KOPT-K1 (cell line): ENCODE results near the gene HTRA3.
"Not testable (repeated sequence)": the region's sequence is repeated elsewhere in the genome, so short reads cannot be mapped to it uniquely, and the experiment has no call there.

Experiments used
- H3K27ac ChIP-seq: fragments of 200-600 bp; sonication (generic); 2 replicates; pipeline ENCODE4 v1.5.1; 2016; ENCODE audit warnings: antibody characterized with exemption, mild to moderate bottlenecking, low read depth, low read length; ENCODE audit not compliant: poor library complexity, severe bottlenecking
- H3K36me3 ChIP-seq: fragments of 200-600 bp; sonication (generic); 2 replicates; pipeline ENCODE4 v1.5.1; 2017; ENCODE audit warnings: antibody characterized with exemption, mild to moderate bottlenecking, low read length, moderate library complexity; ENCODE audit not compliant: insufficient read depth
- H3K9me3 ChIP-seq: fragments of 200-600 bp; sonication (generic); 2 replicates; pipeline ENCODE4 v1.5.1; 2017; ENCODE audit warnings: antibody characterized with exemption, low read length, mild to moderate bottlenecking; ENCODE audit not compliant: insufficient read depth, poor library complexity, severe bottlenecking

HTRA3 gene

GRCh38 chr4:8330821-8331574 is 61.4 kb downstream of the HTRA3 start:
- Histone ChIP-seq H3K27ac (no peak overlapping the region), H3K36me3 (no peaks in the 10 kb centered on the region), H3K9me3 (peaks cover 39% of the 10 kb centered on the region)

- peaks cover 45% of the 10 kb centered on the region for H3K9me3 ChIP-seq
- H3K27ac ChIP-seq = no peak overlapping the region
- H3K36me3 ChIP-seq = no peaks in the 10 kb centered on the region
Measured at GRCh38 chr4:8331575-8331955, 62.0 kb downstream of the HTRA3 start.

GRCh38 chr4:8332038-8332857 is 62.7 kb downstream of the HTRA3 start:
- Histone ChIP-seq H3K9me3 (peaks cover 50% of the 10 kb centered on the region), H3K36me3 (no peaks in the 10 kb centered on the region), H3K27ac (no peak overlapping the region)

GRCh38 chr4:8332891-8333331 is 63.4 kb downstream of the HTRA3 start:
- no peak overlapping the region for H3K27ac ChIP-seq
- H3K36me3 ChIP-seq = no peaks in the 10 kb centered on the region
- peaks cover 50% of the 10 kb centered on the region for H3K9me3 ChIP-seq

DNA sequence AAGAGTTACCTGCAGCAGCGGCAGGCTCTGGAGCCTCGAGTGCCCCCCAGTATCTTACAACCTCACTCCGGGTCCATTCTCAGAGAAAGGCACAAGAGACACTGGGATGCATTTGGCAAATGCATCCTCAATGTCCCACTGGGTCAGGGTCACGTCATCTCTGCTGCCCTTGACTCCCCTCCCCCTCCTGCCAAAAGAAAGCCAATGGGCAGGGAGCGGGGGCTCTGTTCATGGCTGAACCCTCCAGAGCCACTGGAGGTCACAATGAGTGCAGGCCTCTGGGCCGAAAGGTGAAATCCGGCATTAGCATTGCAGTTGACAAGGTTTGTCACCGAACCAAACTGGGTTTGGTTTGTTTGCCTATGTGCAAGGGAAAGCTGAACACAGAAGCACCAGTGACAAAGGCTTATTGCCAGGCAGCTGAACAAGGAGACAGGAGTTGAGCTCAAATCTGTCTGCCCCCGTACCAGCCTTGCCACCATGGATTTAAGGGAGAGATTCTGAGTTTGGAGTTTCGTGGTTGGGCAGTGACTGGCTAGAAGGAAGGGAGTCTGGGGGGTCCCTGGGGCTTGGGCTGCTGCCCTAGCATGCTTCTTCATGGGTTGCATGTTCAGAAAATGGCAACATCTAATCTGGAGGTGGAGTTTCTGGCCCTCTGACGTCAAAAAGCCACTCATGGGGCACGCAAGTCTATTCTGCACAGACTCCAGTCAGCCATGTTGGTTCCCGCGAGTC is 64.3 kb downstream of the HTRA3 start:
- Histone ChIP-seq H3K36me3 (no peaks in the 10 kb centered on the region), H3K9me3 (peaks cover 50% of the 10 kb centered on the region), H3K27ac (no peak overlapping the region)

DNA sequence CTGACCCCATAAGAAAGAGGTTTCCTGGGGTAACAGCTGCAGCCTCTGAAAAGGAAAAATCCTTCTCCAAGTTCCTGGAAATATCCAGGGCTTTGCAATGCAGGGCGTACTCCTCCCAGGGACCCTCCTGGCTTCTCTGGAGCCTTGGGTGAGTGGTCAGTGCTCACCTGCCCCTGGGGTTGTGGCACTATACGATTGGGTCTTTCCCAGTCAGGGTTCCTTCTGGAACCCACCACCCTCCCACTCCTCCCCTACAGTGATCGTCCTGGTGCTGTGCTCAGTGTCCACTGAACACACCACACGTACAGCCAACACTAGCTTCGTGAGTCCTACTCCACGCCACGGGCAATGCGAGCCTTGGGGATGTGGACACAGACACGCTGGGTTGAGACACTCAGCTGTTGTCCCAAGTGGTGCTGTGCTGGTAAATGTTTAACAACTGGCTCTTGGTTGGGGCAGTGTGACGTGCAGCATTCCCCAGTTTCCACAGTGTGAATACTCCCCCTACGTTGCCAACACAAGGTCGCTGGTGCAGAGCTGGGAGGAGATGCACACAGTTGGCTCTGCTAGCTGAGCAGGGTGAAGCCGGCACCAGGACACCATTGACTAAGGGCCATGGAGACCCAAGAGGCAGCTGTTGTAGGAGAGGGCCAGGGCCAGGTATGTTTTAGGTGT is 65.4 kb downstream of the HTRA3 start:
- H3K27ac ChIP-seq = no peak overlapping the region
- H3K36me3 ChIP-seq = no peaks in the 10 kb centered on the region
- peaks cover 50% of the 10 kb centered on the region for H3K9me3 ChIP-seq

DNA sequence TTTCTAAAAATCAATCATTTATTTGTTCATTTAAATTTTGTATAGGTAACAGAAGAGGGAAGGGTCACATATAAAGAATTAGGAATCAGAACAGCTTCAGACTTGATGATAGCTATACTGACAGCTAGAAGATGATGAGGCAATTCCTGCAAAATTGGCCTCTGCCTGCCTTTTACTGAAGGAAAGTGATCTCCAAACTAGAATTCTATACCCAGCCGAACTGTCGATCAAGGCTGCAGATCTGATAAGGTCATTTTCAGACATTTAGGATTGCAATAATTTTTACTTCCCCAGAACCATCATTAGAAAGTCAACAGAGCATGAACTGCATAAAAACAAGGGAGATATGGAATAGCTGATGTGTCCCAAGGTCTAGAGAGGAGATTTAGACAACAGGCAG is 66.3 kb downstream of the HTRA3 start:
- H3K9me3 ChIP-seq = peaks cover 50% of the 10 kb centered on the region
- no peaks in the 10 kb centered on the region for H3K36me3 ChIP-seq
- no peak overlapping the region for H3K27ac ChIP-seq

DNA sequence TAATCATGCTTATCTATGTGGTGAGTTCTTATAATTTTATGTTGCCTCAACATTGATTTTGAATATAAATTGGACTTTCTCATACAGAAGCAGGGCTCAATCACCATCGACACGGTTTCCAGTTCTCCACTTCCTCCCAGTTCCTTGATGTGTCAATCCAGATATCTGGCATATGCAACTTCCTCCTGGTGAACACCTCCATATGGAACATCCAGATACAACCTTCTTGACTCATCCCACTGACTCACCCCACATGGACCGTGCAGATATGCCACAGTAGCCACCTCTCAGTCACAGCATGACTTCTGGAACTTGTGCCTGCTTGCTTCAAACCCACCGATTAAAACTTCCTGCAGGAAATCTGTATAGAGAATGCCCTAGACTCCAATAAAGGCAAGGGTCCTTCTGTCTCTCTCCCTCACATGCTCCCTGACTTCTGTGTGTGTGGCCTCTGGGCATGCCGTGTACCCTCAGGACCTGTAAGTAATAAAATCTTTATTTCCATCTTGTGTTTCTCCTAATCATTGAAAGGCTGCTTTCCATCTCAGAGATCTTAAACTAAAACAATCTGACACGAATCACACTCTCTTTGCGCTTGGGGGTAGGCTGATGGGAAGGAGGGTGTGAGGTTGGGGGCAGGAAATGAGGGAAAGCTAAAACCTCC is 67.0 kb downstream of the HTRA3 start:
- peaks cover 50% of the 10 kb centered on the region for H3K9me3 ChIP-seq
- no peaks in the 10 kb centered on the region for H3K36me3 ChIP-seq
- no peak overlapping the region for H3K27ac ChIP-seq

DNA sequence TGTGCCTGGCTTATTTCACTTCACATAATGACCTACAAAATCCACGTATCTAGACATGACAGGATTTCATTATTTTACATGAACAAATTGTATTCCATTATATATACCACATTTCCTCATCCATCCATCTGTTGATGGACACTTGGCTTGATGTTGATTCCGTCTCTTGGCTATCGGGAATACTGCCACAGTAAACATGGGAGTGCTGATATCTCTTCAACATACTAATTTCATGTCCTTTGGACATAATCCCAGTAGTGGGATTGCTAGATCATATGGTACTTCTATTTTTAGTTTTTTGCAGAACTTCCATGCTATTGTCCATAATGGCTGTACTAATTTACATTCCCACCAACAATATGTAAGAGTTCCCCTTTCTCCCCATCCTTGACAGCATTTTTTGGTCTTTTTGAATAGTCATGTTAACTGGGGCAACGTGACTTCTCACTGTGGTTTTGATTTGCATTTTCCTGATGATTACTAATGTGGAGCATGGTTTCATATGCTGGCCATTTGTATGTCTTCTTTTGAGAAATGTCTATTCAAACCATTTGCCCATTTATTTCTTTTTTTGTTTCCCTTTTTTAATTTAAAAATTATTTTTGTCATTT is 68.9 kb downstream of the HTRA3 start:
- peaks cover 36% of the 10 kb centered on the region for H3K9me3 ChIP-seq
- no peak overlapping the region for H3K27ac ChIP-seq
- H3K36me3 ChIP-seq = no peaks in the 10 kb centered on the region

GRCh38 chr4:8340781-8341241 is 71.3 kb downstream of the HTRA3 start:
- Histone ChIP-seq H3K9me3 (peaks cover 13% of the 10 kb centered on the region), H3K36me3 (no peaks in the 10 kb centered on the region), H3K27ac (no peak overlapping the region)

GRCh38 chr4:8341281-8341680 is 71.7 kb downstream of the HTRA3 start:
- not testable (repeated sequence) for H3K27ac ChIP-seq, H3K9me3 ChIP-seq, H3K36me3 ChIP-seq

- no peaks in the 10 kb centered on the region for H3K36me3 ChIP-seq
- no peak overlapping the region for H3K27ac ChIP-seq
- H3K9me3 ChIP-seq = peaks cover 4% of the 10 kb centered on the region
Measured at GRCh38 chr4:8341691-8342090, 72.1 kb downstream of the HTRA3 start.

- Histone ChIP-seq H3K9me3 (no peaks in the 10 kb centered on the region), H3K36me3 (no peaks in the 10 kb centered on the region), H3K27ac (no peak overlapping the region)
Measured at GRCh38 chr4:8342651-8343261, 73.2 kb downstream of the HTRA3 start.
